DMS53 treated with DMSO at 0.1 percent for 48 hours (cell line): Measurements from ENCODE around the gene PIMREG.

ENCODE experiments used
- DNase-seq: peaks from one replicate; lab custom pipeline; 2025; ENCODE audit not compliant: unreplicated experiment; lab: John Stamatoyannopoulos, UW

Gene PIMREG

GRCh38 chr17:6461246-6461645, 17.0 kb downstream of the PIMREG start:
- DNase-seq: no peak

DNA sequence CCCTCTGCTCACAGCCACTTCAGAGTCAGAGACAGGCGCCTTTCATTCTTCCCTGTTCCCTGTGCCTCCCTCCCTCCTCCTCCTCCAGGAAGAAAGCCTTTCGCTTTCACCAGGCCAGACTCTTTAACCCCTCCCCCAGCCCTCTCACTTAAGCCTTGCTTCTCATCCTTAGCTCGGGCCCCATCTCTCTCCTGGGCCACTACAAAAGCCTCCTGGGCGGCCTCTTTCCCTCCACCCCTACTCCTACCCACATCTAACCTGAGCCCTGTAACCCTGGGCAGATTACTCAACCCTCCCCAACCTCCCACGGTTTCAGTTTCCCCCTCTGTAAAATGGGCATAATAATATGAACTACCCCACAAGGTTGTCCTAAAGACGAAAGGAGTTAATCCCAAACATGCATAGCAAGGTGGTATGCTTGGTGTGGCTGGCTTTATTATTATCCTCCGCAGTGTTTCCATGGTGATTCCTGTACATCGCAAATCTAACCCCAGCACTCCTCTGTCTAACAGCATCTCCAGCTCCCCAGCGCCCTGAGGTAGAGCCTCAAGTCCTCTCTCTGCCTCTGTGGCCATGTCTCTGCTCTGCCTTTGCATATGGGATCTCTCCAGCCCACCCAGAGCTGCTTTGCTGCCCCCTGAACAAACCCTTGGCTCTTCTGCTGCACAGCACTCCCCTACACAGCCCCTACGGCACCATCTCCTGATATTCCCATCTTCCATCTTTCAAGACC, 17.7 kb downstream of the PIMREG start:
- no peak for DNase-seq

- DNase-seq: no peak
Observed at GRCh38 chr17:6462692-6463091, 18.4 kb downstream of the PIMREG start.

GRCh38 chr17:6463616-6464445, 19.6 kb downstream of the PIMREG start:
- DNase-seq: no peak

GRCh38 chr17:6464446-6465041, 20.3 kb downstream of the PIMREG start:
- no peak for DNase-seq

DNA sequence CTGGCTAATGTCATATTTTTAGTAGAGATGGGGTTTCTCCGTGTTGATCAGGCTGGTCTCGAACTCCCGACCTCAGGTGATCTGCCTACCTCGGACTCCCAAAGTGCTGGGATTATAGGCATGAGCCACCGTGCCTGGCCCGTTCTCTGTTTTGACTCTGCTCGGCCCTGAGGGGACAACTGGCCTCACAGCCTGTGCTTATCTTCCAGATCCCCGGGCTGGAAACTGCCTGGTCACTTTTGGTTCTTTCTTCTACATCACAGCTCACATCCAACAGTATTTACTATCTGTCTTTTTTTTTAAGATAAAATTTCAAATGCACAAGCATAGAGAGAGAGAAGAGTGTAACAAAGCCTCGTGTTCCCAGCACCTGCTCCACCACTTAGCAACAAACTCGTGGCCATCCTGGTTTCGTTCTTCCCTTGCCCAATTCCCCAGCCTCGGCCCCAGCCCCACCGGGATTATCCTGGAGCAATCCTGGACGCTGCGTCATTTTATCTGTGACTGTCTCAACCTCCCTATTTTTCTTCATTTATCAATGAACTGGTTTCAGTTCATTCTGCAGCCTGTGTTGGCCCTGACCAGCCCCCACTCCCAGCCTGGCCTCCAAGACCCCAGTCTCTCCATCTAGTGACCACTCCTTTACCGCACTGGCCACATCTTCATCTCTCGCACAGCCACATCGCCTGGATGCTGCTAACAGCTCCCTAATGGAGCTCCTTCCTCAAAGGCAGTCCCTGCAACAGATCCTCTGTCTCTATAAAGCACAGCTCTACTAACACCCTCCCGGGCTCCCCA, 21.1 kb downstream of the PIMREG start:
- DNase-seq: no peak

GRCh38 chr17:6467567-6467966, 23.3 kb downstream of the PIMREG start:
- DNase-seq: no peak

GRCh38 chr17:6468051-6468790, 24.0 kb downstream of the PIMREG start:
- no peak for DNase-seq

GRCh38 chr17:6470146-6470718, 26.0 kb downstream of the PIMREG start:
- DNase-seq: no peak

GRCh38 chr17:6470751-6471521, 26.7 kb downstream of the PIMREG start:
- no peak for DNase-seq

DNA sequence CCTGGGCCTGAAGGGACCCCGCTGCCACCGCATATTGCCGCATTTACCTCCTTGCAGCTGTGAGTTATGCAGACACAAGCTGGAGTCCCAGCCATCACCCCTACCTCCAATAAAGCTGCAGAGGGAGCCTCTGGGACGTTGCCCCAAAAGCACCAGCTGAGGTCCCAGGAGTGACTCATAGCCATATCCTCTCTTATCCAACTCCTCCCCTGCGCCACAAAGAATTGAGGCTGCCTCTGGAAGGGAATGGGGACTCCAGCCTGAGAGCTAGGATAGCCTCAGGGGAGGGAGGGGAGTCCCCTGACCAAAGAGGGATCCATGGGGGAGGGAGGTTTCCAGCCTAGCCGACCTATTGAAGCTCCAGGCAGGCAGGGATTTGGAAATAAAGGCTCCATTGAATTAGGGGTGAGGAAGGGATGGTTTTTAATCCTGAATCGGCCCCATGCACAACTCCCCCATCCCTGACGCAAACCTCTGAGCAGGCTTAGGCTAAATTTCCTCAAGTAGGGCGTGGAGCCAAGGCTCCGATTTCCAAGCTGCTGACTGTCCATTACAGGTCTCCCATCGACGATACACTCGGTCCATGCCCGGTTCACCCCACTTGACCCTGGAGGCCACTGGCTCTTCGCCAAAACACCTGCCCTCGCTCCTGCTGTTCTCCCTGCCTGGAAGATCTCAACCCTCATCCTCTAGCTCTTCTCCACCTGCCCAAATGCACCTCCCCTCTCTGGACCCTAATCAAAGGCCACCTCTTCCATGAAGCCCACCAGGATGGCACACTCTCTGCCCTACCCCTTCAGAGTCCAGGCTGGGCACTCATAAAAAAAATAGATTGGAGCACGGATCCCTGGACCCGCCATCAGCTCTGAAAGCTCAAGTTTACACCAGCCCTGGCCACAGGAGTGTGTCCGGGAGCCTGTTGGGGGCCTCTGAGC, 27.5 kb downstream of the PIMREG start:
- DNase-seq: no peak

DNA sequence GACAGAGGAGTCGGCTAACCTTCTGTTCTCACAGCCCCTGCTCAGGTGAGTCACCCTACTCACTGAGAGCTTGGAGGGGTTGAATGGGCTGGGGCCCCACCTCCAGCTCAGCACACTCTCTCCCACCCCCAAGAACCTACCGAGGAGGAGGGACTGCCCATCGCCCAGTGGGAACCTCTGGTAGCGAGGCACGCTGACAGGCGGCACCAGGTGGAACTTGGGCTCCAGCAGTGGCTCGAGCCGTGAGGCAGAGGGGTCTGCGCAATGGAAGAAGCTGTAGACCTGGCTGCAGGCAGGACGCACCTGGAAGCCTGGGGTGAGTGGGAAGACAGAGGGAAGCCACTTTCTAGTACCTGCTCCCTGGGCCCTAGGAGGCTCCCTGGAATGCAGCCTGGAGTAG, 28.3 kb downstream of the PIMREG start:
- no peak for DNase-seq

DNA sequence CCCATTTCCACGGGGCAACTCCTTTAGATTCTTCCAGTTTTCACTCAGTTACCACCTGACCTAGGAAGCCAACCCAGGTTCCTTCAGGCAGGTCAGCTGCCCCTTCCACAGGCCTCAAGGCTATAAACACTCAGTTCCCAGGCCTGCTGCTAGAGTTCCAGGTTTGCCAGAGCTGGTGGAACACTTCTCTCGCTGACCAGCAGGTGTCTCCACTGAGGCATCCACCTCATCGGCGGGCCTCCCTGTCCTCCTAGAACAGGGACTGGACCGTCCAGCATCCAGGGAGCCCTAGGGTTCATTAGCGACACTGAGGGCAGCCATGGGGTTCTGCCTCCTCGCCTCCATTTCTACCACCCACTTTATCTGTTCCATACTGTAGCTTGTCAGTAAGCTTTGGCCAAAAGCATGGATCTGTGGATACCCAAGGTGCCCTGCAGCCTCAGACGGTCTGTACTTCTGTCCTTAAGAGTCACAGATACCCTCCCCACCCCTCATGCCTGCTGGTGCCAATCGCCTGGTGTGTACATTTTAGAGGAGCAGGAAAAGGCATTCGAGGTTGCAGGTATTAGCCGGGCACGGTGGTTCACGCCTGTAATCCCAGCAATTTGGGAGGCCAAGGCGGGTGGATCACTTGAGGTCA, 29.0 kb downstream of the PIMREG start:
- peak; percentile 82 for DNase-seq

- DNase-seq: no peak
Observed at GRCh38 chr17:6474376-6474775, 30.1 kb downstream of the PIMREG start.

- DNase-seq: no peak
Observed at GRCh38 chr17:6474906-6475305, 30.7 kb downstream of the PIMREG start.

GRCh38 chr17:6475411-6475810, 31.2 kb downstream of the PIMREG start:
- no peak for DNase-seq

DNA sequence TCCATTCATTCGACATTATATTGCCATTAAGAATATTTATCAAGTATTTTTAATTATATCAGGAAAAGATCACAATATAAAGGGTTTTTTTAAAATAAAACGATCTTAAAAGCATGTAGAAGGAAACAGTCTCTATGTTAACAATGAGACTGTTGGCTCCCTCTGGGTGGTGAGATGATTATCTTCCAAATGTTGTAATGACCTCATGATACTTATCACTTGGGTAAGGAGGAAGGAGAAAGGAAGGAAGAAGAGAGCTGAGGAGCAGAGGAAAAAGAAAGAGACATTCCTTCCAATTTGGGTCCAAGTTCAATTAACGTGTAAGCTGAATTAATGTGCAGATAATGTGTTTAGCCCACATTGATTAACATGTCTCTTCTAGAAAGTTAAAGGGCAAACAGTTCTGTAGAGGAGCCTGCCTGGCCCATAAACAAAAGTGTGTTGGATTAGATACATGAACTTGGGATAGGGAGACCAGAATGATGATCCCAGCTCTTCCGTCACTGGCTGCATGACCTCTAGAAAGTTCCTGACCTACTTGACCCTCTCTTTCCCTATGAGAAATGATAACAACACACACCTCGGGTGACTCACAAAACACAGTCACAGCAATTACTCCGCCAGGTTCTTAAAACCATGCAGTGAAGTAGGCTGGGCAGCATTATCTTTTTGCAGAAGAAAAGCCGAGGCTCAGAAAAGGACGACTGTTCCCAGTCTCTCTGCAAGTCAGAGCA, 32.0 kb downstream of the PIMREG start:
- no peak for DNase-seq
